RPMI7951 (cell line): ENCODE data around the gene BCAS3. TPM values are rescaled to one million over a fixed set of nuclear protein-coding genes. Genes with fewer than 3 reads are reported as not detected.

Source experiments
- DNase-seq: peaks from one replicate; pipeline ENCODE4 v3.0.0-alpha.2; 2012; ENCODE audit warnings: low read depth
- total RNA-seq: library from RNA; depleted of rRNA; stranded (reverse); fragments of >200 nt; shearing (Covaris generic); gene quantifications from 2 replicates; pipeline ENCODE4 v1.2.3, GENCODE V29; 2014

Gene BCAS3
- total RNA-seq, 1 experiment from 2014 or later: 11.2 TPM

DNA sequence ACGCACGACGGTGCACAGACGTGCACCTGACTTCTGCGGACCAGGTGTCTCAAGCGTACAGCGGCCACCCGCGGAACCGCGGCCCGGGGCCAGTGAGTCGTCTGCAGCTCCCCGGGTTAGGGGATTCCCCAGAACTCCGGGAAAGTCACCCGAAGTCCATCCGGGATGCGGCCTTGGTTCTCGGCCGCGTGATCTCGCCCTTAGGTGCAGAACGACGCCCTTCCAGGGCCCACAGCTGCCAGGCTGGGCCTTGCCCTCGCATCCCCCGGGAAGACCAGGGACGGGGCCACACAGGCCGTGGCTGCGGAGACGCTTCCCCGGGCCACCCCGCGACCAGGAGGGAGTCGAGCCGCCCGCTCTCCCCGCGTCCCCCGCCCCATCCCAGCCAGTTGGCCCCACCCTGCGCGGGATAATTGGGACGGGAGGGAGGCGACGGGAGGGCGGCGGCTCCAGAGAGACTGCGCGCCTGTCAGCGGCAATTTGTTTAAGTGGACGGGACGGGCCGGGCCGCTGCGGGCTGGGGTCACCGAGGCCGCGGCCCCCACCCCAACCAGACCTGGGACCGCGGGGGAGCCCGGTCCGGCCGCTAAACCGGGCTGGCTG is 718.4 kb downstream of the BCAS3 start:
- no peak for DNase-seq

DNA sequence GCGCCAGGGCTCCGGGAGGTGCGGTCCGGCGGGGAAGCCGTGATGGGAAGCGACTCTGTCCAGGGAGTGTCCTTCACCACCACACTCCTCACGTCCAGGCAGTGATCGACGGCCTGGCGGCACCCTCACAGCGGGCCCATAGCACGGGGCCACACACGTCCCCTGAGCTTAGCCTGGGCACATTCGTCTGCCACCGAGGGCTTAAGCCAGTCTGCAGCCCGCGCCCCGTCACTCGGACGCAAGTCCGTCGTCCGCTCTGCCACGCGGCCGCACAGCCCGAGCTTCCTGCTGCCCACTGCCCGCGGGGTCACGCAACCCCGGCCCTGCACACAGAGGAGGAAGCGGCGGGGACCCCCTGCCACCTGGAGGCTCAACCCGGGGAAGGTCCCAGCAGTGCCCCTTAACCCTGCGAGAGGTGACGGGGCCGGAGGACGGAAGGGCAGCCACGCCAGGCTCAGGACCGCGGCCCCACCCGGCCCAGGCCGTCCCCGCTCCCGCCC is 719.0 kb downstream of the BCAS3 start:
- no peak for DNase-seq

DNA sequence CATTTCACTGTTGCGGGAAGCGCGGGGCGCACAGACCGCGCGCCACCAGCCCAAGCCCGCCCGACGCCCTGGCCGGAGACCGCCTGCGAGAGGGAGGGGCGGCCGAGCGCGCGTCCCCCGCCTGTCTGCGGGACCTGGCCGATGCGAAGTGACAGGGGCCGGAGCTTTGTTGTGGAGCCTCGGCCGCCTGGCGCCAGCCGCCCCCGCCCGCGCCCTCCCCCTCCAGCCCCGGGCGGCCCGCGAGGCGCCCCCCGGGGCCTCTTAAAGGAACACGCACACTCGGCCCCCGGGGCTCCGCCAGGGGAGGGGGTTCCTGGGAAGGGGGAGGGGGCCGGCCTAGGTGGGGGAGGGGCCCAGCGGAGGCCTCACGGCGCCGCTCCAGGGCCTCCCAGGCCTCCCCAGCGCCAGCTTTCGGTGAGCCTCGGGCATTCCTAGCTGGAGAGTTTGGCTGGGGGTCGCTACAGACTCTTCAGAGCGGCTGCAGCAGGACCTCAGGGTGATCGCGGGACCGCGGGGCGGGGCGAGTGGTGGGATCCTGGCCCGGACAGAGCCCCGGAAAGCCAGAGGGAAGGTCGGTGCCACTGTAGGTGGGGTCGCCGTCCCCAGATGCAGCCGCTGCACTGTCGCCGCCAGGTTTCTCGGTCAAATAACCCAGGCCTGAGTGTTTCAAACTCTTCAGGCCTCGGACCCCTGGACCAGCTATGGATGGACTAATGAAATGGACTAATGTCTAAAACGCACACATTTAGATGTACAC is 719.6 kb downstream of the BCAS3 start:
- DNase-seq: no peak

GRCh38 chr17:61398721-61399130 is 721.1 kb downstream of the BCAS3 start:
- DNase-seq: no peak

DNA sequence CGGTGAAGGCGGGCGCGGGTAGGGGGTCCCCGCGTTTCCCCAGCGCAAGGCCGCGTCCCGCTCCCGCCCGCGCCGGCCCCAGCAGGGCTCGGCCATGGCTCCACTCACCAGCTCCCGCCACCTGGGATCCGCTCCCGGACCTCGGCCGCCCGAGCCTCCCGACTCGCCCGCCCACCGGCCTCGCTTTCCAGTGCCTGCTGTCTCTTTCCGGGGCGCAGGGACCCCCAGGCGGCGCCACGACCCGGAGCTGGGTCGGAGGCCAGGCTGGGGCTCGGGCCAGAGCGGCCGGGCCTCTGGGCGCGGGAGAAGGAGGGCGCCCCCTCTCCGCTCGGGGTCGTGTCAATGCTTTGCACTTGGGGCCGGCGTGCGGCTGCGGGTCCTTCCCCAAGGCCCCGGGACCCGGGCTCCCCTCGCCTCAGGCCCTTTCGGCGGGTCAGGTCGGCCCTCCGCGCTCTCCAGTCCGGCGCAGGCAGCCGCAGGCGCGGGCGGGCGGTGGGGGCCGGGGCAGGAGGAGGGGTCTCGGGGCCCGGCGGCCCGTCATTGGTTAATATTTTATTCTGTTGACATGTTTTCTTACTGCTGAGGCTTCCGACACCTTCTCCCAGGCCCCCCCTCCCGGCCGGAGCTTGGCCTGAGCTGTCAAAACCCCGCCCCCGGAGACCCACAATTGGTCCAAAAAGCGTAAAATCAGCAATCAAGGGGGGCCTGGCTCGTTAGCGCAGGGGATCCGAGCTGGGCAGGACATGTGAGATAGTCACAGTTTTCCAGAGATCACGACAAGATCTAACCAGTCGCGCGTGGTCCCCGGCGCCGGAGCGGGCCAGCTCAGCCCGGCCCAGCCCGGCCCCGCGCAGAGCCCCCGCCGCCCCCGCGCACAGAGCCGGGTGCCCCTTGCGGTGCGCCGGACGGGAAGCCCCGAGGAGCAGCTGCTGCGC is 721.7 kb downstream of the BCAS3 start, which contains the start of gene TBX2:
TBX2 (plus strand) TSS at position 713 of the 935 bp plus-strand sequence. CDS start 334 bp downstream, outside the sequence.
- DNase-seq: peak; percentile 94

- peak; percentile 50 for DNase-seq
Observed at GRCh38 chr17:61400066-61400716, 722.5 kb downstream of the BCAS3 start.

DNA sequence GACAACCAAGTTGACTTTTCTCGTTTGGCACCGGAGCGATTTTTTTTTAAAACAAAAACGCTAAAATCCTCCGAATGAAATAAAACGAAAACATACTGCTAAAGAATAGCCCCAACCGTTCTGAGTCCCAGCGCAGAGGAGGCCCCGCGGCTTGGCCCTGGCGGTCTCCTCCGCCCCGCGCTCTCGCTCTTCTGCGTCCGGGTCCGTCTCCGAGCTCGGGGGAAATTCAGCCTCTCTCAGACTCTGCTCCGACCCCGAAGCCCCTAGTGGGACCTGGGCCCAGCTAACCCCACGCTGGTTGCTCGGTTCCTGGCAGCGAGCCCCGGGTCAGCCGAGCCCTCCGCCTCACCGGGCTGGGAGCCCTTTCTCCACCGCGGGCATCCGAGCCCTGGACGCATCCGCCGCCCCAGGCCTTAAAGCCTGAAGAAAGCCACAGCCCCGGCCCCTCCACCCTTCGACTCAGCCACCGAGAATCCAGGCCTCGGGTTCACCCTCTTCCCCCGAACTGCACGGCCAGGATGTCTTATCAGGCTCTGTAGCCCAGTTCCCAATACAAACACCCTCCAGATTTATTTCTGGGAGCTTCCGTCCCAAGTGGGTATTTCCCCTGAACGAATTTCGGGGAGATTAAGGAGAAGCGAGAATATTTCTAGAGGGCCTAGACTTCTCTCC is 723.2 kb downstream of the BCAS3 start:
- peak; percentile 56 for DNase-seq

DNA sequence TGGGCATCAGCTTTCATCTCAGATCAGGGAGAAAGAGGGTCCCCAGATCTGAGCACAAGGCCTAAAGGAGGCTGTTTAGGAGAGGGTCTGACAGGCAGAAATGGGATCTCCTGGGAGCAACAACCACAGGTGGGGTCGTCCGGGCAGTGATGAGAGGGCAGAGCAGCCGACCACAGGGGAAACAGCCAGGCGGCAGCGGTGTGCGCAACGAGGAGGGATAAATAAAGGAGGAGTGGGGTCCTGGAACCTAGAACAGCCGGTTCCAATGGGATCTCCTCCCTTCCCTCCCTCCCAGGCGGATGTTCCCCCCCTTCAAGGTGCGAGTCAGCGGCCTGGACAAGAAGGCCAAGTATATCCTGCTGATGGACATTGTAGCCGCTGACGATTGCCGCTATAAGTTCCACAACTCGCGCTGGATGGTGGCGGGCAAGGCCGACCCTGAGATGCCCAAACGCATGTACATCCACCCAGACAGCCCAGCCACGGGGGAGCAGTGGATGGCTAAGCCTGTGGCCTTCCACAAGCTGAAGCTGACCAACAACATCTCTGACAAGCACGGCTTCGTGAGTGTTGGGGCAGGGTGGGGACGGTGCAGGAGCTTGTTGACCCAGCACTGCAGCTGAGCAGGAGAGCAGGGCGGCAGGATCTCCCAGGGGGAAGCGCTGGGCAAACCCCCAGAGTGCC is 723.9 kb downstream of the BCAS3 start:
- DNase-seq: peak; percentile 41

- DNase-seq: no peak
Observed at GRCh38 chr17:61402073-61402541, 724.5 kb downstream of the BCAS3 start.

GRCh38 chr17:61402978-61403800 is 725.5 kb downstream of the BCAS3 start:
- DNase-seq: no peak

DNA sequence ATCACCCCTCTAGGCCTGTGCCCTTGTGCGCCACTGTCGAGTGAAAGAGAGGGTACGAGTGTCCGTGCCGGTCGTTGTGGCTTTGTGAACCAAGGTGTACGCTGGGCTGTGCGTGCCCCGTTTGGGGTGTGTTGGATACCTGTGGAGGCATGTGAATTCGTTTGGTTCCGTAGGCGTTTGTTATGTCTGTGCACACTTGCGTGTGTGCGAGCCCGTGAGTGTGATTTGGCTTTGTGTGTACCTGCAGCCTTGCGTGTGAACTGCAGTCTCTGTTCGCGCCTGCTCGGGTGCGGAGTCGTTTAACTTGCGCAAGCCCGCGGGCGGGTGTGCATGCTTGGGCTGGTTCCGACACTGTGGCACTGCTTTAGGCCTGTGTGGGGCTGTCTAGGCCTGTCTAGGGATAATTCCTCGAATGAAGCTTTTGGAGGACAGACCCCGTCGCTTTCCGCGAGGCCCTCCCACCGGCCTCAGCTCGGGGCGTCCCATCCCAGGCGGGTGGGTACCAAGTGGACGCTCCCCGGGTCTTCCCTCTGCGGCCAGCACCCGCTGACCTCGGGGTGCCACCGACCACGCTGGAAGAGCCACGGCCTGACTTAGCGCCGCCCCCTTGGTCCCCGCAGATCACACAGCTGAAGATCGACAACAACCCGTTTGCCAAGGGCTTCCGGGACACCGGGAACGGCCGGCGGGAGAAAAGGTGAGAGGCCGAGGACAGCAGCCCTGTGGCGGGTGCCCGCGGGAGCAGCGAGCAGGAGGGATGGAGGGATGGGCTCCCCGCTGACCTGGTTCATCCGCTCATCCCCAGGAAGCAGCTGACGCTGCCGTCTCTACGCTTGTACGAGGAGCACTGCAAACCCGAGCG is 726.4 kb downstream of the BCAS3 start:
- DNase-seq: no peak

DNA sequence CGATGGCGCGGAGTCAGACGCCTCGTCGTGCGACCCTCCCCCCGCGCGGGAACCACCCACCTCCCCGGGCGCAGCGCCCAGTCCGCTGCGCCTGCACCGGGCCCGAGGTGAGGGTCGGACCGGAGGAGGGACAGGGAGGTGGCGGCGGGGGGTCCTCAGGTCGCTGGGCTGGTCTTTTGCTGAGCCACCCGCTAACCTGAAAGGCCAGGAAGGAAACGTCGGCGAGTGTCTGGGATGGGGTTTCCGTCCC is 726.9 kb downstream of the BCAS3 start:
- DNase-seq: no peak

- DNase-seq: no peak
Observed at GRCh38 chr17:61404913-61405685, 727.4 kb downstream of the BCAS3 start.

- no peak for DNase-seq
Observed at GRCh38 chr17:61405686-61406536, 728.3 kb downstream of the BCAS3 start.

GRCh38 chr17:61406537-61406845 is 728.8 kb downstream of the BCAS3 start:
- no peak for DNase-seq

DNA sequence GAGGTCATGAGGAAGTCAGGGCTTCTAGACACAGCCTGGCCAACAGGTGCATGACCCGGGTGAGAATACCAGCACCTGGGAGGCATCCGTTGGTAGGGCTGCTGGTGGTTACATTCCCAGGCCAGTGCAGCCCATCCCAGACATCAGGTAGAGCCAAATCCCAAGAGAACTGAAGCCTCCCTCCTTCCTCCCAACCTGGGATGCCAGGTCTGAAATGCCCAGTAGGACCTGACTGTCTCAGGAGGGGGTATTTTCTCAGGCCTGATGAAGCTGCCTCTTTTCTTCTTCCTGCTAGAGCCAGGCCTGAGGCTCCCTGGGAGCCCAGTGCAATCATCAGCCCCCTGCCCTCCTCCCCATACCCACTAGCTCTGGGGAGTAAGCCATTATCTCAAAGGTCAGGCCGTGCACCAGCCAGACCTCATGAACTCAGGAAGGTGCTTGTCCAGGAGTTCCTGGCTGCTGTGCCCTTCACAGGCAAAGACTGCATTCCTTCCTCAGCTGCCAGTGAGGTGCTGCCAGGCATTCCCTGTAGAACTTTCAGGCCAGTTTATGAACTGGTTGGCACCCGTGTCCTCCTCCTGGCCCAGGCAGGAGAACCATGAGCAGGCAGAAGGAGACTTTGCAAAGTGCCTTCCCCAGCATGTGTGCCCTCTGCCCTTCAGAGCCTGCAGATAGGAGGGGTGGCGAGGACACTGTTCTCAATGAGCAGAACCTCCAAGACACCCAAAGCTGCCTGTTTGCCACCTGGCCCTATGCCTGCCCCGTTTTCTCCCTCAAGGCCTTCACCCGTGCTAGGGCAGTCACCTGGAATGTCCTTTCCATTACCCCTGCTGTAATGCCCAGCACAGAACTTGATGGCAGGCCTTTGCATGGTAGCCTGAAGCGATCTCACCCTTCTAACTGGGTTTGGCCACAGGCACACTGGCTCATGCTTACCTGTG is 729.6 kb downstream of the BCAS3 start:
- no peak for DNase-seq
